ENCODE data around the gene AP1G2. TPM values are rescaled to one million over a fixed set of nuclear protein-coding genes. Genes with fewer than 3 reads are reported as not detected.
A peak's percentile ranks its signal among the peaks of the same experiment; 100 is the strongest.

The AP1G2 gene
- total and polyA plus RNA-seq, 3 donors from 2014 or later: 33.6 to 83.4 (median 76.9) TPM

GRCh38 chr14:23566778-23567185 is 809 bp downstream of the AP1G2 start:
- intact Hi-C loops (cut with DNase I; ENCODE audit: low total_unique reads): no loop called here
- H3K4me1 ChIP-seq: peaks cover 4% of the 10 kb centered on the region

GRCh38 chr14:23566112-23566777 is 1.3 kb downstream of the AP1G2 start:
- intact Hi-C loops (cut with DNase I; ENCODE audit: low total_unique reads): no loop called here
- H3K4me3 ChIP-seq: no peak overlapping the region
- H3K9me3 ChIP-seq: no peaks in the 10 kb centered on the region
- no peak for TF ChIP-seq CTCF (IDR thresholded peaks at IDR 0.05)
- TF ChIP-seq POLR2A (IDR thresholded peaks at IDR 0.05): no peak
- H3K27me3 ChIP-seq: no peaks in the 10 kb centered on the region
- H3K36me3 ChIP-seq (ENCODE audit: low read depth, missing control alignments): no peaks in the 10 kb centered on the region
- WGBS, 2 donors: 76 to 88% methylated on average over 4 to 10 of the region's 10 CpGs
- H3K4me1 ChIP-seq: peaks cover 4% of the 10 kb centered on the region
- DNase-seq: no peak
- H3K27ac ChIP-seq: no peak overlapping the region

More at GRCh38 chr14:23566778-23567185, 809 bp downstream of the AP1G2 start:
- Histone ChIP-seq H3K36me3 (ENCODE audit: low read depth, missing control alignments) (no peaks in the 10 kb centered on the region), H3K9me3 (no peaks in the 10 kb centered on the region), H3K4me3 (peak overlapping the region; percentile 58 to 65), H3K27me3 (no peaks in the 10 kb centered on the region), H3K27ac (peak overlapping the region; percentile 2 to 85)
- TF ChIP-seq CTCF (IDR thresholded peaks at IDR 0.05) (no peak), POLR2A (IDR thresholded peaks at IDR 0.05) (no peak)
- no peak for DNase-seq
- 6 to 11% methylated on average over 5 of the region's 5 CpGs for WGBS, 2 donors

- intact Hi-C loops (cut with DNase I; ENCODE audit: low total_unique reads): no loop called here
- H3K4me1 ChIP-seq: peaks cover 4% of the 10 kb centered on the region
- no peaks in the 10 kb centered on the region for H3K36me3 ChIP-seq (ENCODE audit: low read depth, missing control alignments)
- WGBS, 2 donors: 90 to 94% methylated on average over 4 to 11 of the region's 11 CpGs
- TF ChIP-seq POLR2A (IDR thresholded peaks at IDR 0.05) (no peak), CTCF (IDR thresholded peaks at IDR 0.05) (no peak)
- H3K27ac ChIP-seq: no peak overlapping the region
- H3K9me3 ChIP-seq: no peaks in the 10 kb centered on the region
- H3K27me3 ChIP-seq: no peaks in the 10 kb centered on the region
- no peak overlapping the region for H3K4me3 ChIP-seq
- DNase-seq: no peak
Observed at GRCh38 chr14:23565626-23566025, 2.0 kb downstream of the AP1G2 start.

GRCh38 chr14:23564876-23565275 is 2.7 kb downstream of the AP1G2 start:
- no peak for DNase-seq
- TF ChIP-seq POLR2A (IDR thresholded peaks at IDR 0.05) (no peak), CTCF (IDR thresholded peaks at IDR 0.05) (no peak)
- intact Hi-C loops (cut with DNase I; ENCODE audit: low total_unique reads): loop anchor here (5.0 kb wide), 1 partner anchor 88 kb away; no protein-coding TSS in a partner anchor
- 90 to 94% methylated on average over 7 of the region's 7 CpGs for WGBS, 2 donors
- peaks cover 4% of the 10 kb centered on the region for H3K4me1 ChIP-seq
- H3K27ac ChIP-seq: no peak overlapping the region
- H3K27me3 ChIP-seq: no peaks in the 10 kb centered on the region
- H3K4me3 ChIP-seq: no peak overlapping the region
- H3K36me3 ChIP-seq (ENCODE audit: low read depth, missing control alignments): no peaks in the 10 kb centered on the region
- H3K9me3 ChIP-seq: no peaks in the 10 kb centered on the region
